GM19324 (cell line): ENCODE data around the gene TECRL.

Experiments
- ATAC-seq: cut with Tn5 transposase; IDR thresholded peaks from one replicate; pipeline ENCODE4 v1.9.1; 2021; ENCODE audit warnings: mild to moderate bottlenecking, moderate library complexity; ENCODE audit not compliant: unreplicated experiment, low FRiP score

The TECRL gene

GRCh38 chr4:64334964-64335363, 74.3 kb downstream of the TECRL start:
- ATAC-seq = no peak

DNA sequence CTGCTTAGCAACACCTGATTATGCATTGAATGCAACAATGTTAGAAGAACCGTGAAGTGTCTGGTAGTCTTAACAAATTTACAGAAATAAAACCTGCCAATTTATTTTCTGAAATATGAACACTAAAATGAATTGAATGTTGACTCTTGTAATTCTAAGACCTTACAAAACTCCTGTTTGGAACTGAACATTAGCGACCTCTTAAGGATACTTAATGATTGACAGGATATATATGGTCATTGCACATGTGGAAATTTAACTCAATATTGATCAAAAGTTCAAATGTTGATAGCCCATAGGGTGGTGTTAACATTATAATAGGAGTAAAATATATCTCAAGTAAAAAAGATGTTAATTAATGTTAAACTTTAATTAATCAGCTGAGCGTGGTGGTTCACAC, 79.1 kb downstream of the TECRL start:
- ATAC-seq = no peak

GRCh38 chr4:64327237-64327636, 82.0 kb downstream of the TECRL start:
- no peak for ATAC-seq

DNA sequence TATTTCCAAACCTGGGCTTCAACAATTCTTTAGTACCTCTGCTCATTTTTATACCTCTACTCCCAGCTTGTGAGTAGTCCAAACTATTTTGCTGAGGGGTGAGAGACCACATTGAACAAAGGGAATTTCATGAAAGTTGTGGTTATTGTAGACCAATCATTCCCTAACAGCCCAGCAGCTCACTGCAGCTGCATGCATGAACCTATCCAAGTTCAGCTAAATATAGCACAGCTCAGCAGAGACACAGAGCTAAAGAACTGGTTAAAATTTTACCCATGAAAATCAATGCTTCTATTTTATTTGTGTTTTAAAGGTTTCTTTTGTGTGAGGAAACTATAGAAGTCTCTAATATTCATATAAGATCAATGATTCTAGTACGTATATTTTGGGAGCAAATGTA, 82.7 kb downstream of the TECRL start:
- ATAC-seq = no peak

DNA sequence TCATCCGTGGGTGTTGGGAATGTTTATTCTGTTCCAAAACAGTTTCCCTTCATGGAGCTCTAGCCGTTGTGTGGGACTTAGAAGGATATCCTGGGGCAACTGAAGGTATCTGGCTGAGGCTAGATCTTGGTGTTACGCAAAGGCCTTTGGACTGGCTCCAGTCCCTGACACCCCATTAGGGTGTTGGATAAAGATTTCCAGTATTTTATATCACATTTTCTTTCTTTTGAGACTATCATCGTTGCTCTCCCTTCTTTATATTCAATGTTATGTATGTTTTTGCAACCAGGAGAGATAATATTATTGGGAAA, 103.0 kb downstream of the TECRL start:
- ATAC-seq = no peak

DNA sequence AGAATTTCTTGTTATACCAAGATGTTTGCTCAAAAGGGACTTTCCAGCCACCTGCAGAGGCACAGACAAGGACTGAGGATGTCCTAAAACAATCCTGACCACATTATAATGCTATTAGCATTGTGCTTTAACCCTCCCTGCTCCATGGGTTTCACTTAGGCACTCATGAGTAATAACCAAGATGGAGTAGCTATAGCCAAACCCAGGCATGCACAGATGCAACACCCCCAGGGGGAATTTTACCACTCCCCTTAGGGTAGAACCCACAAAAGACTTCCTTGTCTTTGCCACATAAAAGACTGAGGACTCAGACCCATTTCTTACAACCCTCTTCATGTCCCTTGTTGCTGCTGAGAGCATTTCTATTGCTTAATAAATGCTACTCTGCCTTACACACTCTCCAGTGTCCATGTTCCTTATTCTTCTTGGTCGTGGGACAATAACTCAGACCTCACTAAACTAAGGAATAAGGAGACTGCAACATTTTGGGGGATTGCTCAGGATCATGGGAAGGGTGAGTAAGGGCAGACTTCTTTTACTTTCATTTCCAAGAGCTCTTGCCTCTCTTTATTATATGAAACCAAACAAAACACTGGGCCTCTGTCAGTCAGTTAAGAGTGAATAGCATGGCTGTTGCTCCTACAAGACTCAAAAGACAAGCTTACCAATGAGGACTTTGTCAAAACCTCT, 103.5 kb downstream of the TECRL start:
- no peak for ATAC-seq

GRCh38 chr4:64272432-64272831, 136.8 kb downstream of the TECRL start:
- no peak for ATAC-seq

- no peak for ATAC-seq
These were observed 137.6 kb downstream of the TECRL start for GRCh38 chr4:64271601-64272081.

GRCh38 chr4:64266669-64267068, 142.6 kb downstream of the TECRL start:
- ATAC-seq = no peak

- no peak for ATAC-seq
These were observed 143.0 kb downstream of the TECRL start for GRCh38 chr4:64266263-64266662.

GRCh38 chr4:64251781-64252180, 157.5 kb downstream of the TECRL start:
- no peak for ATAC-seq

- no peak for ATAC-seq
These were observed 158.8 kb downstream of the TECRL start for GRCh38 chr4:64250488-64250887.

GRCh38 chr4:64250061-64250460, 159.2 kb downstream of the TECRL start:
- no peak for ATAC-seq

- no peak for ATAC-seq
These were observed 161.1 kb downstream of the TECRL start for GRCh38 chr4:64248186-64248585.

GRCh38 chr4:64230709-64231310, 178.4 kb downstream of the TECRL start:
- ATAC-seq = no peak
